Central memory CD4-positive, alpha-beta T cell (primary cell): Measurements from ENCODE around the gene TPR.
A peak's percentile ranks its signal among the peaks of the same experiment; 100 is the strongest.
"Not testable (repeated sequence)": the region's sequence is repeated elsewhere in the genome, so short reads cannot be mapped to it uniquely, and the experiment has no call there.

Experiments
- DNase-seq: peaks from one replicate; pipeline ENCODE4 v3.0.0; 2022
- total RNA-seq, 3 experiments: gene quantifications; one replicate each; lab custom pipeline; 2026; lab: John Stamatoyannopoulos, UW

Gene TPR
- total RNA-seq = 430 to 592 (median 464) reads per million in 3 experiments

DNA sequence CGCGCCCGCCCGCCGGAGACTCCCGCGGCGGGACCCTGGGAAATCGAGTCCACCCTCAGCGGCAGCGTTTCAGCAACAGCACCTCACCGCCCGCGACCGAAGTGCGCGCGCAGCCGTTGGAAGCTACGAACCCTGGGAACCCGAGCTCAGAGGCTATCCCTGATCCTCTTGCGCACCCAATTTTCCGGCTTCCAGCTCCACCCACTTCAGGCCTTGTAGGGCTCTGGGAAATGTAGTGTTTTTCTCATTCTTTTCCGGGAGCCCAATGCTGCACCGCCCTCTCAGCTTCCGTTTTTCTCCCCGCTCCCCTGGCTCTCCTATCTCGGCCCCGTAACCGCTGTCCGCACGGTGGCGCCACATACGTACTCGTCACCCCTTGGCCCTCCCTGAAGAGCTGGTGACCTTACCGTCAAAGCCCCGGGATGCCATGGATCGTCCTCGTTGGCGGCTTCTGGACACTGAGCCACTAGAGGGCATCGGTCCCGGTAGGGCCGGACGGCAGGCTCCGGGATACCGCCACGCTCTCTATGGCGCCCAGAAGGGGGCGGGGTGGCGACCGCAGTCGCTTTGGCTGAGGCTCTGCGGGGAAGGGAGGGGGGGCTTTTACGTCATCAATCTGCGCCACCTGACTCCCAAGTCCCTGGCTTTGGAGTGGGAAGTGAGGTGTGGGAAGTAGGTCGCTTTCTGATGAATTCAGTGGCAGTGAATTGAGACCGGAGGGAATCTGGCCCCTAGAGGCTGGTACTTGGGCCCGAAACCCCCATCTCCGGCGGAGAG is at the start of gene TPR, which contains the start of gene ODR4:
TSS of gene TPR (minus strand) at position 102 of the 777 bp plus-strand sequence. CDS start 225 bp downstream, outside the sequence.
TSS of gene ODR4 (plus strand) at position 687 of the 777 bp plus-strand sequence. CDS start 3,948 bp downstream, outside the sequence.
- peak; percentile 98 for DNase-seq

DNA sequence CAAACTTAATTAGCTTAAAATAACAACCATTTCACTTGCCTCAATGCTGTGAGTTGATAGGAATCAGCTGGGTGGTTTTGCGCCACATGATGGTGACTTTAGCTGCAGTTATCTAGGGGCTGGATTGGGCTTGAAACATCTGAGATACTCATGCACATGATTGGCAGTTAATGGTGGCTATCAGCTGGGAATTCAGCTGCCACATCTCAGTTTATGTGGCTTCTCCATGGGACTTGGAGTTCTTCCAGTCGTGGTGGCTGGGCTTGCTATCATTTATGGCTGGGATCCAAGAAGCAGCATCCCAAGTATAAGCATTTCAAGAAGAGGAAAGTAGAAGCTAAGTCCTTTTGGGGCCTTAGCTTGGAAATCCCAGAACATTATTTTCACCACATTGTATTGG is 49.5 kb upstream of the TPR start:
- DNase-seq = no peak

DNA sequence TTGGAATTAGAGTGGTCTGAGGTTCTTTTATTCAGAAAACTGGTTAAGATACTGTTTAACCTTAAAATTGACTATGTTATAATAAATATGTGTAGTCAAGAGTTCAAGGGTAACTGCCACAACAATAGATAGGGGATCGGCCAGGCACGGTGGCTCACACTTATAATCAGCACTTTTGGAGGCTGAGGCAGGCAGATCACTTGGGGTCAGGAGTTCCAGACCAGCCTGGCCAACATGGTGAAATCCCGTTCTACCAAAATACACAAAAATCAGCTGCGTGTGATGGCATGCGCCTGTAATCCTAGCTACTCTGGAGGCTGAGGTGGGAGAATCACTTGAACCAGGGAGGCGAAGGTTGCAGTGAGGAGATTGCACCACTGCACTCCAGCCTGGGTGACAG is 46.4 kb upstream of the TPR start:
- no peak for DNase-seq

DNA sequence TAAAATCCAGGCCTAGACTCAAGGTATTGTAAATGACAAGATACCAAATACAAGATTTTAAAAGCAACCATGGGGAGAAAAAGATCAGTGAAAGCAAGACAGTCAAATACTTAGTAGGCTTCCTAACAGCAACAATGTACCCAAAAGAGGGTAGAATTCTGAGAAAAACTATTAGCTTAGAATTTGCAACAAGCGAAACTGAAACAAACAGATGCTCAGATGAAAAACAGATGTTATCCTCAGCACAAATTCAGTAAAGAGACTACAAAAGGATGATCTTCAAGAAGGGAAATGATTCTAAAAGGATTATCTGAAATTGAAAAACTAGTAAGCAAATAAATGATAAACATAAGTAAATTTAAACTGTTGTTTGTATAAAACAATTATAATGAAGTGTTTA is 45.9 kb upstream of the TPR start:
- no peak for DNase-seq

DNA sequence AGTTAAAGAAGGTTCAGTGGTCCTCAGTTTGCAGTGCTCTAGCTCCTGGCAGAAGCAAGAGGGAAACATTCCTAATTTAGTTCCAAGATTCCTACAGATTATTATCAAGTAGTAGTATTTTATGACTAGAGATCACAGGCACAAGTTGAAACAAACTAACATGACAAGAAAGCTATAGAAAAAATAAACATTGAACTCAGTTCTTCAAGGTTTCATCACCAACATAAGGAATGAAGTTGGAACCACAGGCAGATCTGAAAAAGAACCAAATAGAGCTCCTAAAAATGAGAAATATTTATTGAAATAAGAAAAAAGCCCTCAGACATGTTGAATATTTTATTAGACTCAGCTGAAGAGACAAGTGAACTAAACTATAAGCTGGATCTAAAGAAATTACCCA is 45.3 kb upstream of the TPR start:
- DNase-seq = no peak

DNA sequence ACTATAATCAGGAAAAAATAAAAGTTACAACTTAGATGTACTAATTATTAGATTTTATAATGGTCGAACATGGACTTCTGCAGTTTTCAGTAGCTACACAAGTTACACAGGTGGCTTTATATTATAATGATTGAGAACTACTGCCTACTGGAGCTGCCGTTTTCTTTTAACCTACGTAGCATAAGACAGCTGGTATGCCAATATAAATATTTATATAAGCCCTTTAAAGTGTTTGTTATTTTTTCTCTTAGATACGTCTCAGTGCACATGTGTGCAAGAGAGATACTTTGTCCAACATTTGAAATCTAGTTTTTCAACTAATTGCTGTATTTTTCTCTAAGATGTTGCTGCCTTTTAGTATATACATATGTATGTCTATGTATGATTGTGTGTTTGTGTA is 43.5 kb upstream of the TPR start:
- no peak for DNase-seq

DNA sequence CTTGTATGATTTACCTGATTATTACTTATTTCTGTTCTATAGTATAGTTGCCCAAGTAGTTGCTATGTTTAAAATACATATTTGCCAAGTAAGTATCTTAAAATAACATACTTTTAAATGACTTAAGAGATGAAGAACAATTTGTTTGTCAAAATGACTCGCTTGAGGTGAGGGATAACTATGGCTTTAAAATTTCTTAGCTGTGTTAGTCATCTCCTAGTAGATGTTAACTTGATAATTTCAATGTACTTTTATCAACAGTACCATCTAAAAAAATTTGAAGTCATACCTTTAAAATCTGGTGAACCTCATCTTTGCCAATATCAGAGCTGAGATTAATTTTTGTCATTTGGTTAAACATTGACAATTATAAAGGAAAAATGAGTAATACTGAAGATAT is 38.3 kb upstream of the TPR start:
- no peak for DNase-seq

DNA sequence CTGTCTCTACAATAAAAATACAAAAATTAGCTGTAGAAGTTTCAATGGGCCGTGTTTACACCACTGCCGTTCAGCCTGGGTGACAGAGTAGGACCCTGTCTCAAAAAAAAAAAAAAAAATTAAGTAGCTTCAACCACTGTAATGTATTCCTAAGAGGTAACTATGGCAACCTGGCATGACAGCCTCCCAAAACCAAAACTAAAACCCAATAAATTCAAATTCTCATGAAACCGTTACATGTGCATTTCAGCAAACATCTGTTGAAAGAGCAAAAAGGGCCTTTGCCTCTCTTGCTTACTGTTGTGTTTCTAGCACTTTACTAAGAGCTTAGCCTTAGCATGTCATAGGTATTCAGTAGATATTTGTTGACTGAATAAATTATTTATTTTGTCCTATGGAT is 34.0 kb upstream of the TPR start:
- no peak for DNase-seq

DNA sequence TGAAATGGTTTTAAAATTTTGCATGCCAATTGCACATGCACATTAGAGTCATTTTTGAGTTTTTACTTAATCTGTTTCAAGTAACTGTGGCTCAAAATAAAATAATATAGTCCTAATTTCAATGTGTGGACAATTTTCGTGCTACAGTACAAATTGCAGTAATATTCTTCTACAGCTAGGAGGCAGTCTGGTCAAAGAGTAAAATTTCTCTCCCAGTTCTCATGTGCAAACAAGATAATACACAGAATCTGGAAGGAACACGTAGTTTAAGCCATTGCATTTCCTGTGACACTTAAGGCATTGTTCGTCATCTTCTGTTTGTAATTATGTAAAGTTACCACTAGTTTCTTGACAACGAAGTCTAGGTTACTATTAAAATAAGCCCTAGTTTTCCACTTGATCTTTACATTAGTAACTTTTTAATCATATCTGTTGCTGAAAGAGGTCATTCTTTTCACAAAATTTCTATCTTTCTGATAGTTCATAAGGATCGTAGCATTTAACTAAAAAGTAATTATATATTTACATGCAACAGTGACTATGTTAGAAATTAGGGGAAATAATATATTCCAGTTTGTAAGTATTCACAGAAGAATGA is 29.5 kb upstream of the TPR start:
- peak; percentile 52 for DNase-seq

DNA sequence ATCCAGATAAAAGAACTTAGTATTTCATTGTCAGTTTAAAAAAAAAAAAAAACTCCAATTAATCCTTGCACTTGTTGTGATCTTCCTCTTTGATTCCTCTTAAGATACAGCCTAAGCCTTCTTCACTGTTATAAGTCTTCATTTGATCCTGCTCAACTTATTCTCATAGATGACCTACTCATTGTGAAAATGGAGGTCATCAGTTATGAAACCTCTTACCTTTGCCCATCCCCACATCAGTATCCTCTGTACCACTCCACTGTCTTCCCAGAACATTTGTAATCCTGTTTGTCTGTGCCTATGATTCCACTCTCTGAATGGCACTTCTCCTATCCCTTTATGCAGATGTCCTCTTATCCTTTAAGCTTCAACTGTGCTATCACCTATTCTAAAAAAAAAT is 28.6 kb upstream of the TPR start:
- DNase-seq = no peak

DNA sequence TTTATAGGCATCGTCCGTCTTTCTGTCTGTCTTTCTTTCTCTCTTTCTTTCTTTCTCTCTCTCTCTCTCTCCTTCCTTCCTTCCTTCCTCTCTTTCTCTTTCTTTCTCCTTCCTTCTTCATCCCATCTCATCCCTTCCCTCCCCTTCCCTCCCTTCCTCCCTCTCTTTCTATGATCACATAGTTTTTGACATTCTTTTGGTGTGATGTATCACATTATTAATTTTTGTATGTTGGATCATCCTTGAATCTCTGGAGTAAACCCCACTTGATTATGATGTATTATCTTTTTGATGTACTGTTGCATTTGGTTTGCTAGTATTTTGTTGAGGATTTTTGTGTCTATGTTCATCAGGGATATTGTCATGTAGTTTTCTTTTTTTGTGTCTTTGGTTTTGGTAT is 26.4 kb upstream of the TPR start:
- not testable (repeated sequence) for DNase-seq

DNA sequence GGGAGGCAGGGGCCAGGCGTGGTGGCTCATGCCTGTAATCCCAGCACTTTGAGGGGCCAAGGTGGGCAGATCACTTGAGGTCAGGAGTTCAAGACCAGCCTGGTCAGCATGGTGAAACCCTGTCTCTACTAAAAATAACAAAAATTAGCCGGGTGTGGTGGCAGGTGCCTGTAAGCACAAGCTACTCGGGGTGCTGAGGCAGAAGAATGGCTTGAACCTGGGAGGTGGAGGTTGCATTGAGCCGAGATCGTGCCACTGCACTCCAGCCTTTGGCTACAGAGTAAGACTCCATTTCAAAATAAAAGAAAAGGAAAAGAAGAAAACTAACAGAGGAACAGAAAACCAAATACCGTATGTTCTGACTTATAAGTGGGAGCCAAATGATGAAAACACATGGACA is 17.7 kb upstream of the TPR start:
- not testable (repeated sequence) for DNase-seq

DNA sequence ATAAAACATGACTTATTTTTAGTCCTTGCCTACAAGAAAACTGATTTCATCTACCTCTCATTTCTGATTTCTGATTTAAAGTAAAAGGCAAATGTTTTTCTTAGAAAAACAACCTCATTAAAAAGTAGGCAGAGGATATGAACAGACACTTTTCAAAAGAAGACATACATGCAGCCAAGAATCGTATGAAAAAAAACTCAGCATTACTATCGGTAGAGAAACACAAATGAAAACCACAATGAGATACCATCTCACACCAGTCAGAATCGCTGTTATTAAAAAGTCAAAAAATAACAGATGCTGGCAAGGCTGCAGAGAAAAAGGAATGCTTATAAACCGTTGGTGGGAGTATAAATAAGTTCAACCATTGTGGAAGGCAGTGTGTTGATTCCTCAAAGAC is 16.8 kb upstream of the TPR start:
- no peak for DNase-seq

DNA sequence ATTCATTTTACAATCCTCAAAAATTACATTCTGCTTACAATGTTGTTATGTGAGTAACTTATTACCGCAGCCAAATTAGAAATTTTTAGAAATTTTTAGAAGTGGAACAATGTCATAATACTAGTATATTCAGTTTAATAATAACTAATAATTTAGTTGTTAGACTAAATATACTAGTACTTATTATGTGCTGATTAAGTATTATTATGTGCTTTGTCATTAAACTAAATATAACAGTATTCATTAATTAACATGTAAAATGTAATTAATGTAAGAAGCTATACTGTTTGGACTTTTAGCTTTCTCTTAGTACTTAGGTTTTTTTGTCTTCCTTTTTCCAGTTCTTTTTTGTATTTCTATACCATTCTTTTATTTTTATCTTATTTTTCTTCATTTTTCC is 15.9 kb upstream of the TPR start:
- DNase-seq = no peak

DNA sequence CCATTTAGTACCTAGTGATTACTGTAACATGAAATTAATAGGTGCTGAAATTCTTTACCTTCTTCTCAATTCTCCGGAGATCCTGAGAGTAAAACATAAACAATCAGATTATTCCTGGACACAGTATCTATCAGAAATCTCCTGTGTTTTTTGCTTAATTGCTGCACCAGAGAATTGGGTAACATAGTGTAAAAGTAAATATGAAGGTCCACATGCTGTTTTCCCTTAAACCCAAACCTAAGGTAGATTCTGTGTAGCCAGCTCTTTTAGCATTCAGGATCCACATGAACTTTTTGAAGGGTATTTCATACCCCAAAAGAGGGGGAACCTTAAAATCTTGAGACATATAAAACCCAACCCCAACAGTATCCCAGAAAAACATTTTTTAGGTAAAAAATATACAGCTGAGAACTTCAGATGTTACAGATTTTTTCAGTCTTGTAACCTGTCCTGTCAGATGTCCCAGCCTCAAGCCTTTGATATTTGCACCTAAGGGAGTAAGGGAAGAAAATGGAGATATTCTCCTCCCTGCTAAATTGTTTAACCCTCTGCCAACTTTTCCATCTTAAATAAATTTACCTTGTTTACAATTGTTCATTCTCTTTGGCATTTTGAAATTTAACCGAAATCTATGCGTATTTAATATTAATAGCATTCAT is 11.8 kb upstream of the TPR start:
- no peak for DNase-seq

DNA sequence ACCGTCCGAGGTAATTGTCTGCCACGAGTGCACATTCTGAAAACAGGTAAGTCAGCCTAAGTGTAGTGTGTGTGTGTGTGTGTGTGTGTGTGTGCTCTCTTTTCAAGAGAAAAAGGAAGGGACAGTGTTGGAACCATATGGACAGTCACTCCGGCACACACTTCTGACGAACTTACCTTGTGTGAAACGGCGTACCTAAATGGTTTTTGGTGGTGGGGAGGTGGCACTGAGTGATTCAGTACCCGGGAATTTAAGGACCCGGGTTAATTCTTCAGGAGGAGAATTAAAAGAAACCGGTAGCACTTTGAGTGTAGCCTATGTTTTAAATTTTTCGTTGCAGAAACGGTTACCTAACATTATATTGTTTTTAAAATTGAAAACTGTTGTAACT is 871 bp upstream of the TPR start:
- DNase-seq = no peak

DNA sequence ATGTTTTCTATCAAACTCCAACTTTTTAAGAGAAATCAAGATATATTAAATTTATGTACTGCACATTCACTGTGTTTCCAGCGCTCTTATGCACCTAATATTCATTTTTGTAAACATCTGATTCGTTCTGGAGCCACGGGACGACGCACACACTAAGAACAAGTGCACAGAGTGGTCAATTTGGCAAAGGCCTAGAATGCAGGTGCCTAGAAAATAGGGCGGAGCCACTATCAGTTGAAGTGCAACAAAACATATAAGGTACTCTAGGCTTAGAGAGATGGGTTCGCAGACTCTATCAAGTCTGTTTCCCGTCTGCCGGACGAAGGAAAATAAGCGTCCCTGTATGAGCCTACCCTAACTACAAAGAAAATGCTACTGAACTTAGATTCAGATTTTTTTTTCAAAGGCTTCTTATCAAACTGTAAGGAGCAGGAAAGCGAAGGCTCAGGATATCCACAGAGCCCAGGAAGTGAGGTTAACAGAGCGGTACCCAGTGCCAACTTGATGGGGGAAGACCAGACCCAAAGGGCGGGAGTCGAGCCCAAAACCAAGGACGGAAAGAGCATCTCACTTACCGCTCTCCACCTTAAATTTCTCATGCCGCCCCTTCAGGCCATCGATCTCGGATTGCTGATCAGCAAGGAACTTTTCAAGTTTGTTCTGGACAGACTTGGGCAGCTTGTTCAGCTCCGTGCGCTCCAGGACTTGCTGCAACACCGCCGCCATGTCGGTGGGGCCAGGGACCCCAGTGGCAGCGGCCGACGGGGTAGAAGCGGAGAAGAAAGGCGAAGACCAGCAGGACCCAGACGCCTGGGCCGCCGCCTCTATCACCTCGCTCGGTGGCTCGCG is 526 bp downstream of the TPR start:
- DNase-seq = peak; percentile 21

DNA sequence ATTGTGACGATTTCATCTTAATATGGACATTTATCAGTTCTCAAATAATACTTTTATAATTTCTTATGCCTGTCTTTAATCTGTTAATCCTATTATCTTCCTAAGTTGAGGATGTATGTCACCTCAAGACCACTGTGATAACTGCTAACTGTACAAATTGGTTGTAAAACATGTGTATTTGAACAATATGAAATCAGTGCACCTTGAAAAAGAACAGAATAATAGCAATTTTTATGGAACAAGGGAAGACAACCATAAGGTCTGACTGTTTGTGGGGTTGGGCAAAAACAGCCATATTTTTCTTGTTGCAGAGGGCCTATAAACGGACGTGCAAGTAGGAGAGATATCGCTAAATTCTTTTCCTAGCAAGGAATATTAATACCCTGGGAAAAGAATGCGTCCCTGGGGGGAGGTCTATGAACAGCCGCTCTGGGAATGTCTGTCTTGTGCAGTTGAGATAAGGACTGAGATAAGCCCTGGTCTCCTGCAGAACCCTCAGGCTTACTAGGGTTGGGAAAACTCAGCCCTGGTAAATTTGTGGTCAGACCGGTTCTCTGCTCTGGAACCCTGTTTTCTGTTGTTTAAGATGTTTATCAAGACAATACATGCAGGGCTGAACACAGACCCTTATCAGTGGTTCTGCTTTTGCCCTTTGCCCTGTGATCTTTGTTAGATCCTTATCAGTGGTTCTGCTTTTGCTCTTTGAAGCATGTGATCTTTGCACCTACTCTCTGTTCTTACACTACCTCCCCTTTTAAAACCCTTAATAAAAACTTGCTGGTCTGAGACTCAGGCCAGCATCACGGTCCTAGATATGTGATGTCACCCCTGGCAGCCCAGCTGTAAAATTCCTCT is 27.0 kb downstream of the TPR start:
- DNase-seq = not testable (repeated sequence)

DNA sequence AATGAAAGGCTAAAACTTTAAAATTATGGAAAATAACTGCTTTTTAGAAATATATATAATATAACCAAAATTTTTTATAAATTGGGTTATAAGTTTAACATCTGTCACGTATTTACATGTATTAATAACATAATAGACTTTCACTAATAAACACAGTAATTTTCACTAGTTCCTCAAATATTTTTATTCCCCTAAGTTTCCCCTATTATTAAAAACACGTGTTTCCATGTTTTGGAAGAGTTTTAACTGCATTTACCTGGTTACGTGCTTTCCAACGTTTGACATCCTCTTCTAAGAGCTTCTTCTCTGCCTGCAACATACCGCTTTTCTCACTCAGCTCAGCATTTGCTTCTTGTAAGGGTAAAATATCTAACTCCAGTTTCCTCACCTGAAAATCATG is 34.3 kb downstream of the TPR start:
- DNase-seq = no peak

DNA sequence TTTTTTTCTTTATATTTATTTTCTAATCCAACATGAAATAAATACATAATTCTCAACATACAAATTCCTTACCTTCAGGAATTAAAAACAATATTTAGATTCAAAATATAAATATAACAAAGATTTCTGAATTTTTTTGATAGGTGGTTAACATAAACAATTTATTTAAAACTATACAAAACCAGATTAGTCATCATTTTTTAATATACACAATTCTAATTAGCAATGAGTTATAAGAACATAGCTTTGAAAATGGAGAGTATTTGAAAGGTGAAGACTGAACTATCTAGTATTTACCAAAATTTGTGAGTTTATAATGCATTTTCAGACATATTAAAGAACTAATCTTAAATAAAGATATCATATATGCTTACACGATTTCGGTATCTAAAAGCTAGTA is 37.5 kb downstream of the TPR start:
- no peak for DNase-seq

DNA sequence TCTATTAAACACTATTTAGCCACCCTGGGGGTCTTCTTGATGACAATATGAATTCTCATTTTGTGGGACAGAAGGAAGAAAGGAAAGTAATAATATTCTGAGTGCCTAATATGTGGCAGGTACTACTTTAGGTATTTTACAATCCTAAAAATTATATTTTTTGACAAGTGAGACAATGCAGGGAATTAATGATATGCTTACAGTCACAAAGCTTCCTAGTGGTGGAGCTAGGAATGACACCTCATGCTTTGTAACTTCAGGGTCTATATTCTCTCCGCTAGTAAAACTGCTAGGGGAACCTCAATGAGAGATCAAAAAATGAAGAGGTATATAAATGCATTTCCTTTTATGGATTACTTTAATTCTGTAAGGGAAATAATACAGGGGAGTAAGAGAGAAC is 44.3 kb downstream of the TPR start:
- DNase-seq = no peak

DNA sequence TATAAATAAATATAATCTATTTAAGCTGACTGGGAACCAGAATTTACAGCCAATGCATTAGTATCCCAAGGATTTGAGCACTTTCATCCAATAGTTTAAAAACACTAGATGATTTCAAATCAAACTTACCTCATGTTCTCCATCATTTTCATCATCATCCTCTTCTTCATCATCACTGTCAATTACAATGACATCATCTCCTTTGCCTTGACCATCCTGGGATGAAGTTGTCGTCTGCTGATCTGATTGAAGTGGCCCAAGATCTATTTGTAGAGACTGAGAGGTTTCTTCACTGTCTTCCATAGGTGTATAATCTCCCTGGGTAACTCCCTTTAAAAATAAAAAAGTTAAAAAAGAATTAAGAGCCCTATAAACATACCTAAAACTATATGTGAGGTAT is 47.7 kb downstream of the TPR start:
- DNase-seq = no peak
